ENCODE measurements around the gene ARL4C. TPM values are rescaled to one million over a fixed set of nuclear protein-coding genes. Genes with fewer than 3 reads are reported as not detected.

The ARL4C gene
- total and polyA plus RNA-seq, 10 donors: 12.2 to 148 (median 65.5) TPM

- H3K4me1 ChIP-seq: peaks cover 0 to 43% (median 23%) of the 10 kb centered on the region in 6 donors
- peaks cover 0 to 14% (median 4%) of the 10 kb centered on the region in 7 donors for H3K27me3 ChIP-seq (replicated peaks in 1 of 7)
- DNase-seq: peak; percentile 94
- WGBS, 5 donors: 26 to 39% (median 28%) methylated on average over 9 of the region's 9 CpGs
- H3K4me3 ChIP-seq: no peak overlapping the region
- intact Hi-C loops (cut with DNase I; ENCODE audit: low total_unique reads): loop anchor here (5.0 kb wide), 2 partner anchors 363 to 523 kb away; no protein-coding TSS in a partner anchor
- no peaks in the 10 kb centered on the region for H3K36me3 ChIP-seq
- peak overlapping the region in 1 of 8 donors; percentile 93 for H3K27ac ChIP-seq
- peak; percentile 47 to 87 (median 69) for TF ChIP-seq CTCF (IDR thresholded peaks at IDR 0.05 in 8 of 11, conservative IDR thresholded peaks at IDR 0.05 in 3 of 11)
- TF ChIP-seq POLR2A (IDR thresholded peaks at IDR 0.05): no peak
- TF ChIP-seq POLR2AphosphoS5 (IDR thresholded peaks at IDR 0.05): no peak
- H3K9me3 ChIP-seq: no peaks in the 10 kb centered on the region
These were observed 3.6 kb upstream of the ARL4C start for GRCh38 chr2:234500394-234501006.

GRCh38 chr2:234497594-234498235 lies 834 bp upstream of the ARL4C start:
- H3K27ac ChIP-seq: peak overlapping the region in 7 of 8 donors; percentile 69 to 93 (median 89)
- no peaks in the 10 kb centered on the region for H3K9me3 ChIP-seq
- DNase-seq: peak; percentile 87
- intact Hi-C loops (cut with DNase I; ENCODE audit: low total_unique reads): loop anchor here (5.0 to 10.0 kb wide), 2 partner anchors 73 to 205 kb away; no protein-coding TSS in a partner anchor
- H3K36me3 ChIP-seq: no peaks in the 10 kb centered on the region
- H3K27me3 ChIP-seq (replicated peaks in 1 of 7): peaks cover 0 to 15% (median 0%) of the 10 kb centered on the region in 7 donors
- TF ChIP-seq POLR2A (IDR thresholded peaks at IDR 0.05) (no peak), POLR2AphosphoS5 (IDR thresholded peaks at IDR 0.05) (no peak), CTCF (IDR thresholded peaks at IDR 0.05 in 8 of 11, conservative IDR thresholded peaks at IDR 0.05 in 3 of 11) (no peak)
- H3K4me3 ChIP-seq: peak overlapping the region in 7 of 8 donors; percentile 29 to 82 (median 76)
- WGBS, 5 donors: 63 to 93% (median 69%) methylated on average over 7 to 37 of the region's 37 CpGs
- H3K4me1 ChIP-seq: peaks cover 0 to 71% (median 46%) of the 10 kb centered on the region in 6 donors

- H3K27me3 ChIP-seq (replicated peaks in 1 of 7): peaks cover 0 to 15% (median 0%) of the 10 kb centered on the region in 7 donors
- peak overlapping the region; percentile 81 to 93 (median 88) for H3K27ac ChIP-seq
- H3K4me3 ChIP-seq: peak overlapping the region; percentile 68 to 82 (median 77)
- TF ChIP-seq POLR2A (IDR thresholded peaks at IDR 0.05): peak in 2 of 3 donors; percentile 8 to 48
- peak; percentile 71 to 75 (median 75) for TF ChIP-seq POLR2AphosphoS5 (IDR thresholded peaks at IDR 0.05)
- TF ChIP-seq CTCF (IDR thresholded peaks at IDR 0.05 in 8 of 11, conservative IDR thresholded peaks at IDR 0.05 in 3 of 11): peak in 1 of 11 experiments; percentile 13
- intact Hi-C loops (cut with DNase I; ENCODE audit: low total_unique reads): loop anchor here (5.0 to 10.0 kb wide), 2 partner anchors 71 to 204 kb away; no protein-coding TSS in a partner anchor
- peaks cover 5 to 86% (median 61%) of the 10 kb centered on the region in 6 donors for H3K4me1 ChIP-seq
- no peaks in the 10 kb centered on the region for H3K9me3 ChIP-seq
- H3K36me3 ChIP-seq: no peaks in the 10 kb centered on the region
- 1% methylated on average over 29 to 89 of the region's 89 CpGs for WGBS, 5 donors
- peak; percentile 91 for DNase-seq
These were observed 636 bp downstream of the ARL4C start for GRCh38 chr2:234496055-234496834.

All from spleen (tissue), 11 donors.